NCI-H345 (cell line): ENCODE results near the gene EGFLAM.

ENCODE experiments used
- DNase-seq: peaks from one replicate; lab custom pipeline; 2025; lab: John Stamatoyannopoulos, UW

EGFLAM gene

GRCh38 chr5:38471709-38472108, 213.3 kb downstream of the EGFLAM start:
- DNase-seq: no peak

- no peak for DNase-seq
Measured at GRCh38 chr5:38472541-38472940, 214.2 kb downstream of the EGFLAM start.

- DNase-seq: no peak
Measured at GRCh38 chr5:38473008-38473407, 214.6 kb downstream of the EGFLAM start.

GRCh38 chr5:38478166-38478565, 219.8 kb downstream of the EGFLAM start:
- no peak for DNase-seq

GRCh38 chr5:38478878-38479277, 220.5 kb downstream of the EGFLAM start:
- no peak for DNase-seq

GRCh38 chr5:38479315-38479904, 221.1 kb downstream of the EGFLAM start:
- DNase-seq: no peak

- no peak for DNase-seq
Measured at GRCh38 chr5:38483805-38484398, 225.5 kb downstream of the EGFLAM start.

GRCh38 chr5:38494175-38494574, 235.8 kb downstream of the EGFLAM start:
- DNase-seq: no peak

GRCh38 chr5:38494763-38495162, 236.4 kb downstream of the EGFLAM start:
- DNase-seq: no peak

- no peak for DNase-seq
Measured at GRCh38 chr5:38497946-38498345, 239.6 kb downstream of the EGFLAM start.

GRCh38 chr5:38500573-38501260, 242.4 kb downstream of the EGFLAM start:
- no peak for DNase-seq

GRCh38 chr5:38506302-38506701, 247.9 kb downstream of the EGFLAM start:
- DNase-seq: no peak

GRCh38 chr5:38509185-38509584, 250.8 kb downstream of the EGFLAM start:
- DNase-seq: no peak
